Astrocyte (in vitro differentiated cells and primary cell): ENCODE data around the gene ATP6V0D1. TPM values are rescaled to one million over a fixed set of nuclear protein-coding genes. Genes with fewer than 3 reads are reported as not detected.

ENCODE experiments used
- DNase-seq: peaks from one replicate; pipeline ENCODE4 v3.0.0-alpha.2; 2010; ENCODE audit warnings: low read depth
- FAIRE-seq: peaks from 2 replicates; lab custom pipeline; 2011; peaks lifted over from hg19 to GRCh38; lab: Jason Lieb, UNC
- H2AFZ ChIP-seq: 2 replicates; pipeline ENCODE4 v1.6.0; 2012; ENCODE audit warnings: low read depth, low read length, inconsistent platforms
- H3K27ac ChIP-seq: 2 replicates; pipeline ENCODE4 v1.5.1; 2011; ENCODE audit warnings: low read depth, low read length, inconsistent platforms
- H3K27me3 ChIP-seq: 2 replicates; pipeline ENCODE4 v1.6.0; 2011; ENCODE audit warnings: low read length, inconsistent platforms; ENCODE audit not compliant: insufficient read depth
- H3K36me3 ChIP-seq: 2 replicates; pipeline ENCODE4 v1.5.1; 2011; ENCODE audit warnings: low read length, inconsistent platforms; ENCODE audit not compliant: insufficient read depth
- H3K4me1 ChIP-seq: 2 replicates; pipeline ENCODE4 v1.5.1; 2011; ENCODE audit warnings: low read length, inconsistent platforms; ENCODE audit not compliant: insufficient read depth
- H3K4me2 ChIP-seq: 2 replicates; pipeline ENCODE4 v1.6.0; 2012; ENCODE audit warnings: low read length, inconsistent platforms
- H3K4me3 ChIP-seq: 2 replicates; pipeline ENCODE4 v1.5.1; 2011; ENCODE audit warnings: low read depth, mild to moderate bottlenecking, low read length, inconsistent platforms; ENCODE audit not compliant: insufficient read depth
- H3K79me2 ChIP-seq: 2 replicates; pipeline ENCODE4 v1.6.0; 2012; ENCODE audit warnings: mild to moderate bottlenecking, low read length, inconsistent platforms; ENCODE audit not compliant: insufficient read depth
- H3K9ac ChIP-seq: 2 replicates; pipeline ENCODE4 v1.6.0; 2012; ENCODE audit warnings: mild to moderate bottlenecking, low read length, inconsistent platforms
- H3K9me3 ChIP-seq: 2 replicates; pipeline ENCODE4 v1.5.1; 2012; ENCODE audit warnings: low read depth, mild to moderate bottlenecking, low read length, inconsistent platforms; ENCODE audit not compliant: insufficient read depth
- H4K20me1 ChIP-seq: 2 replicates; pipeline ENCODE4 v1.6.0; 2012; ENCODE audit warnings: low read length, inconsistent platforms; ENCODE audit not compliant: insufficient read depth
- H3K27ac Mint-ChIP-seq: one replicate; pipeline ENCODE4 v1.8.0; 2021; ENCODE audit warnings: mild to moderate bottlenecking, mixed read lengths; ENCODE audit not compliant: unreplicated experiment
- H3K27me3 Mint-ChIP-seq: one replicate; pipeline ENCODE4 v1.8.0; 2021; ENCODE audit warnings: low read depth, mixed read lengths; ENCODE audit not compliant: unreplicated experiment
- H3K36me3 Mint-ChIP-seq: one replicate; pipeline ENCODE4 v1.8.0; 2021; ENCODE audit warnings: low read depth, mixed read lengths; ENCODE audit not compliant: unreplicated experiment
- H3K4me1 Mint-ChIP-seq: one replicate; pipeline ENCODE4 v1.8.0; 2021; ENCODE audit warnings: low read depth, mixed read lengths; ENCODE audit not compliant: unreplicated experiment
- H3K4me3 Mint-ChIP-seq: one replicate; pipeline ENCODE4 v1.8.0; 2021; ENCODE audit warnings: mild to moderate bottlenecking, moderate library complexity, mixed read lengths; ENCODE audit not compliant: unreplicated experiment
- H3K9me3 Mint-ChIP-seq: one replicate; pipeline ENCODE4 v1.8.0; 2021; ENCODE audit warnings: mild to moderate bottlenecking, mixed read lengths; ENCODE audit not compliant: unreplicated experiment
- EZH2 ChIP-seq: IDR thresholded peaks from 2 replicates; pipeline ENCODE4 v1.6.1; 2012; ENCODE audit warnings: mild to moderate bottlenecking, low read length, inconsistent platforms; ENCODE audit not compliant: insufficient read depth
- total RNA-seq: library from RNA; stranded (reverse); gene quantifications from 2 replicates; pipeline ENCODE4 v1.2.1, GENCODE V29; 2021
- TF ChIP-seq, protein P1 (sequence below): IDR thresholded peaks from 2 replicates; pipeline ENCODE4 v1.5.1; 2011; ENCODE audit warnings: low read depth, mild to moderate bottlenecking, inconsistent platforms, low read length, moderate library complexity; ENCODE audit not compliant: insufficient read depth

Gene ATP6V0D1
- total RNA-seq, 1 donor from 2014 or later: 114 TPM

GRCh38 chr16:67459066-67459860, 21.7 kb downstream of the ATP6V0D1 start:
- Mint-ChIP-seq H3K27ac (no peak overlapping the region), H3K9me3 (no peaks in the 10 kb centered on the region), H3K4me1 (peaks cover 21% of the 10 kb centered on the region), H3K36me3 (peaks cover 2% of the 10 kb centered on the region), H3K4me3 (no peak overlapping the region), H3K27me3 (no peaks in the 10 kb centered on the region)
- FAIRE-seq: no peak
- Histone ChIP-seq H4K20me1 (peaks cover 100% of the 10 kb centered on the region), H2AFZ (no peak overlapping the region), H3K4me3 (no peak overlapping the region), H3K9me3 (no peaks in the 10 kb centered on the region), H3K4me2 (no peak overlapping the region), H3K36me3 (no peaks in the 10 kb centered on the region), H3K79me2 (peaks cover 73% of the 10 kb centered on the region), H3K27ac (no peak overlapping the region), H3K27me3 (no peaks in the 10 kb centered on the region), H3K4me1 (peaks cover 9% of the 10 kb centered on the region), H3K9ac (no peak overlapping the region)
- no peak for TF ChIP-seq EZH2
- TF ChIP-seq, protein P1, sequence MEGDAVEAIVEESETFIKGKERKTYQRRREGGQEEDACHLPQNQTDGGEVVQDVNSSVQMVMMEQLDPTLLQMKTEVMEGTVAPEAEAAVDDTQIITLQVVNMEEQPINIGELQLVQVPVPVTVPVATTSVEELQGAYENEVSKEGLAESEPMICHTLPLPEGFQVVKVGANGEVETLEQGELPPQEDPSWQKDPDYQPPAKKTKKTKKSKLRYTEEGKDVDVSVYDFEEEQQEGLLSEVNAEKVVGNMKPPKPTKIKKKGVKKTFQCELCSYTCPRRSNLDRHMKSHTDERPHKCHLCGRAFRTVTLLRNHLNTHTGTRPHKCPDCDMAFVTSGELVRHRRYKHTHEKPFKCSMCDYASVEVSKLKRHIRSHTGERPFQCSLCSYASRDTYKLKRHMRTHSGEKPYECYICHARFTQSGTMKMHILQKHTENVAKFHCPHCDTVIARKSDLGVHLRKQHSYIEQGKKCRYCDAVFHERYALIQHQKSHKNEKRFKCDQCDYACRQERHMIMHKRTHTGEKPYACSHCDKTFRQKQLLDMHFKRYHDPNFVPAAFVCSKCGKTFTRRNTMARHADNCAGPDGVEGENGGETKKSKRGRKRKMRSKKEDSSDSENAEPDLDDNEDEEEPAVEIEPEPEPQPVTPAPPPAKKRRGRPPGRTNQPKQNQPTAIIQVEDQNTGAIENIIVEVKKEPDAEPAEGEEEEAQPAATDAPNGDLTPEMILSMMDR: no peak
- DNase-seq: no peak

- Histone ChIP-seq H2AFZ (no peak overlapping the region), H3K27ac (no peak overlapping the region), H3K4me3 (no peak overlapping the region), H3K36me3 (peaks cover 2% of the 10 kb centered on the region), H3K9ac (no peak overlapping the region), H3K27me3 (no peaks in the 10 kb centered on the region), H3K4me2 (no peak overlapping the region), H3K4me1 (peaks cover 9% of the 10 kb centered on the region), H3K79me2 (peaks cover 72% of the 10 kb centered on the region), H3K9me3 (no peaks in the 10 kb centered on the region), H4K20me1 (peaks cover 100% of the 10 kb centered on the region)
- DNase-seq (no peak), FAIRE-seq (no peak)
- no peak overlapping the region for H3K4me3 Mint-ChIP-seq
- no peaks in the 10 kb centered on the region for H3K27me3 Mint-ChIP-seq
- peaks cover 5% of the 10 kb centered on the region for H3K36me3 Mint-ChIP-seq
- H3K27ac Mint-ChIP-seq: no peak overlapping the region
- peaks cover 26% of the 10 kb centered on the region for H3K4me1 Mint-ChIP-seq
- TF ChIP-seq EZH2: no peak
- TF ChIP-seq, protein P1: no peak
- H3K9me3 Mint-ChIP-seq: no peaks in the 10 kb centered on the region
Measured at GRCh38 chr16:67458121-67458641, 22.8 kb downstream of the ATP6V0D1 start.

DNA sequence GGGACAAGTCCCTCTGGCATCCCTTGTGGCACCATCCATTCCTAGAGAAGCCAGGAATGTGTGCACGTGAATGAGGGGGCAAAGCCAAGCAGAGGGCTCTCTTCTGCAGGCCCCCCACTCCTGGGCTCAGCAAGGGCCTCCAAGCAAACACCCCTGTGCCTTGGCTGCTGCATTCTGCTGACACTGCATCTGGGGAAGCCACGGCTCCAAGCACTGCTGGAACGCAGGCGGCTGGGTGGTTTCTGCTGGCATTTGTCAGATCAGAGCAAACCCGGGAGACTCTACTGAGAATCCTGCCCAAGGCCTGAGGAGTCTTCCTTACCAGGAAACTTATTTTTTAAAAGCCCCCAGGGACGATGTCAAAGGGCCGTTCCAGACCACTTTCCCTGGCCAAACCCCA, 23.3 kb downstream of the ATP6V0D1 start:
- TF ChIP-seq EZH2: no peak
- TF ChIP-seq, protein P1: no peak
- Mint-ChIP-seq H3K27me3 (no peaks in the 10 kb centered on the region), H3K9me3 (no peaks in the 10 kb centered on the region), H3K27ac (no peak overlapping the region), H3K4me3 (no peak overlapping the region), H3K36me3 (peaks cover 8% of the 10 kb centered on the region), H3K4me1 (peaks cover 26% of the 10 kb centered on the region)
- Histone ChIP-seq H3K27me3 (no peaks in the 10 kb centered on the region), H3K9me3 (no peaks in the 10 kb centered on the region), H2AFZ (no peak overlapping the region), H3K79me2 (peaks cover 68% of the 10 kb centered on the region), H3K4me3 (no peak overlapping the region), H3K9ac (no peak overlapping the region), H3K36me3 (peaks cover 2% of the 10 kb centered on the region), H4K20me1 (peaks cover 100% of the 10 kb centered on the region), H3K4me2 (no peak overlapping the region), H3K27ac (no peak overlapping the region), H3K4me1 (peaks cover 9% of the 10 kb centered on the region)
- FAIRE-seq (no peak), DNase-seq (no peak)
